GM12864 (cell line): ENCODE data around the gene DENND5B.
"Not testable (repeated sequence)": the region's sequence is repeated elsewhere in the genome, so short reads cannot be mapped to it uniquely, and the experiment has no call there.

Experiments
- DNase-seq: peaks from one replicate; pipeline ENCODE4 v3.0.0-alpha.2; 2011; ENCODE audit warnings: low read depth
- H3K4me3 ChIP-seq: 2 replicates; pipeline ENCODE4 v1.5.1; 2011; ENCODE audit warnings: mild to moderate bottlenecking, low read depth, low read length, control low read depth
- CTCF ChIP-seq: IDR thresholded peaks from 2 replicates; pipeline ENCODE4 v1.5.1; 2011; ENCODE audit warnings: low read depth, mild to moderate bottlenecking, moderate library complexity, low read length, control low read depth, inconsistent platforms; ENCODE audit errors: missing control alignments

Gene DENND5B

DNA sequence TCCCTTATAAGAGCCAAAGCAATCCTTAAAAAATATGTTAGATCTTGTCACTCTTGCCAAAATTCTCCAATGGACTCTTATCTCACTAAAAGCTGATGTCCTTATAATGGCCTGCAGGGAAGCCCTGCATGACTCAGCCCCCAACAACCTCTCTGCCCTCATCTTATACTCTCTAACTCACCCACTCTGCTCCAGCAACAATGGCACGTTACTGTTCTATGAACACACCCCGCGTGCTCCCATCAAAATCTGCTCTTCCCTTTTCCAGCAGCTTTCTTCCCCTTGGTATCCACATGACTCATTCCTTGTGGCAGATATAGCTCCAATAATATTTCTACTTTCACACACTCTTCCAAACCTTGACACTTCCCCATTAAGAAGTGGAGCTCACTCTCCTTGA lies 108.1 kb downstream of the DENND5B start:
- no peak overlapping the region for H3K4me3 ChIP-seq
- no peak for TF ChIP-seq CTCF
- DNase-seq = no peak

DNA sequence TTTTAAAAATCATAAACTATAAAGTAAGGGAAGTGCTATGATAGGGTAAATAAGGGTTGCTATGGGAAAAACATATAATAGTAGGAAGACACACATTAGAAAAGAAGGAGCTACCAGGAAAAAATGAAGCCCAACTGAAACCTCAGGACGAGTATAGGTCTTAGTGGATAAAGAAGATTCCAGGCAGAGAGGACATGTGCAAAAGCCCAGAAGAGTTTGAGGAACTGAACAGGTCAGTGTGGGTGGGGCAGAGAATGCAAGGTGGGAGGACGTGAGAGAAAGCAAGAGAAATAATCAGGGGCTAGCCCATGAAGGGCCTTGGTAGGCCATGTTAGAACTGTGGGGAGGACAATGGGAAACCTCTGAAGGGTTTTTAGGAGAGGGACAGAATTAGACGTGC lies 109.5 kb downstream of the DENND5B start:
- TF ChIP-seq CTCF = no peak
- no peak for DNase-seq
- no peak overlapping the region for H3K4me3 ChIP-seq

- peak; percentile 15 for DNase-seq
- H3K4me3 ChIP-seq = no peak overlapping the region
- TF ChIP-seq CTCF = no peak
Observed at GRCh38 chr12:31479516-31480210, 111.3 kb downstream of the DENND5B start.

- TF ChIP-seq CTCF = no peak
- DNase-seq = no peak
- no peak overlapping the region for H3K4me3 ChIP-seq
Observed at GRCh38 chr12:31478898-31479297, 112.0 kb downstream of the DENND5B start.

DNA sequence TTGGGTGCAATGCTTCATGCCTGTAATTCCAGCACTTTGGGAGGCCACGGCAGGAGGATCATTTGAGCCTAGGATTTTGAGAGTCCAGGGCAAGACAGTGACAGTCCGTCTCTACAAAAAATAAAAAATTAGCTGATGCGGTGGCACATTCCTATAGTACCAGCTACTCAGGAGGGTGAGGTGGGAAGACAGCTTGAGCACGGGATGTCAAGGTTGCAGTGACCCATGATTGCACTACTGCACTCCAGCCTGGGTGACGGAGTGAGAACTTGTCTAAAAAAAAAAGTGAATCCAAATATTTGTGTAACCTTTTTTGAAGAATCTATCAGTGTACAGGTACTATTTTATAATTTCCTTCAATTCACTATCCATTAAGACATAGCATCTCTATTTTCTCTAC lies 112.5 kb downstream of the DENND5B start:
- DNase-seq = no peak
- TF ChIP-seq CTCF = no peak
- H3K4me3 ChIP-seq = no peak overlapping the region

GRCh38 chr12:31477687-31478086 lies 113.2 kb downstream of the DENND5B start:
- DNase-seq = peak; percentile 30
- TF ChIP-seq CTCF = no peak
- no peak overlapping the region for H3K4me3 ChIP-seq

GRCh38 chr12:31476437-31476836 lies 114.5 kb downstream of the DENND5B start:
- no peak for TF ChIP-seq CTCF
- no peak overlapping the region for H3K4me3 ChIP-seq
- no peak for DNase-seq

DNA sequence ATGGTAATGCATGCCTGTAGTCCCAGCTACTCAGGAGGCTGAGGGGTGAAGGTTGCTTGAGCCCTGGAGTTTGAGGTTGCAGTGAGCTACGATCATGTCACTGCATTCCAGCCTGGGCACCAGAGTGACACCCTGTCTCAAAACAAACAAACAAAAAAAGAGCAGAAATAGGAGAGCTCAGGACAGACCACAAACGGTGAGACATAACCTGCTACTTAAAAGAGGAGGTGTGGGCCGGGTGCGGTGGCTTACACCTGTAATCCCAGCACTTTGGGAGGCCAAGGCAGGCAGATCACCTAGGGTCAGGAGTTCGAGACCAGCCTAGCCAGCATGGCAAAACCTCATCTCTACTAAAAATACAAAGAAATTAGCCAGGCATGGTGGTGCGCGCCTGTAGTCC lies 115.3 kb downstream of the DENND5B start:
- DNase-seq = not testable (repeated sequence)

More for the DNA sequence above, 115.3 kb downstream of the DENND5B start:
- H3K4me3 ChIP-seq = not testable (repeated sequence)
